Heart left ventricle (tissue), 13 donors: Measurements from ENCODE around the gene SYT9.

Source experiments
- CTCF ChIP-seq, 12 donors: fragments of 200-600 bp; sonication (generic) in 4 of 12; IDR thresholded peaks; one replicate each; pipeline versions ENCODE4 v1.5.0 to v1.8.0; 2018 to 2022; ENCODE audit warnings: antibody characterized with exemption in 12 of 12, mild to moderate bottlenecking in 5 of 12
- POLR2A ChIP-seq, 2 donors: fragments of 450-650 bp; IDR thresholded peaks; one replicate each; pipeline ENCODE4 v1.6.1; 2017; ENCODE audit warnings: antibody characterized with exemption in 2 of 2, mild to moderate bottlenecking in 2 of 2, moderate library complexity in 2 of 2
- donor health status: ischemic (EF 13 %, LVEDD 7.1; RV severe dilation, severe dysfunction).
- donor health status: DM: no; HTN: yes; CAD: no.
- donor health status: DM: no; HTN: no; CAD: no.
- donor health status: ischemic (EF 25% LVEDD 6.9; RV normal size, moderate dysfunction).
- donor health status: ischemic (EF 25% LVEDD 5.7; RV mildly dilated, moderate dysfunction).
- donor health status: ischemic (EF 35%, LVEDD 5.7; RV mildly dilated, moderate dysfunction).
- donor health status: nonischemic (EF 11% LVEDD 7.7; RV severe dilation, severe dysfunction).
- donor health status: DM: yes; HTN: yes; CAD: no.
- donor health status: PGD.
- donor health status: ischemic (EF 29% LVEDD 5.4; RV normal size, mild dysfunction).
- donor health status: nonischemic (EF 23%, LVEDD 6.1; RV moderate dilation, normal function).

DNA sequence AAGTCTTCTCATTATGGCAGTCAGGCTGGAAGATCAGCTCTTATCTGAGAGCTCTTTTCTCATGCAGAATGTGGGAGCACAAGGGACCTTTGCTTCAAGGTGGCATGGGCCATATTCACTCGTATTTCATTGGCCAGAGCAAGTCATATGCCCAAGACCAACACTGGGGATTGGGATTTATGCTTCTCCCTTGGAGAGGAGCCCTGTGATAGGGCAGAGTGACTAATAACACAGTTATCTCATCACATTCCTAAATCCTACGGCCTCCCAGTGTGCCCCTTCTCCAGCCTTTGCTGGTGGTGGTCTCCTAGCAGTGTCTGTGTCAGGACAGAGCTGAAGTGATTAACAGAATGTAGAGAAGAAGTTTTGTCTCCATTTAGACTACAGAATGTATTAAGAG, 48.6 kb downstream of the SYT9 start:
- TF ChIP-seq CTCF (IDR thresholded peaks at IDR 0.05) (no peak), POLR2A (IDR thresholded peaks at IDR 0.05) (no peak)
